Testis (tissue), 2 donors: ENCODE measurements around the gene ACER2.

Experiments used
- POLR2A ChIP-seq: fragments of 450-650 bp; IDR thresholded peaks from one replicate; pipeline ENCODE4 v1.6.1; 2017; ENCODE audit warnings: antibody characterized with exemption, mild to moderate bottlenecking, moderate library complexity
- TF ChIP-seq, protein P1 (sequence below), 3 experiments: fragments of 450-650 bp in 2 of 3; fragments of 200-600 bp in 1 of 3; sonication (generic) in 1 of 3; IDR thresholded peaks; one replicate each; pipeline ENCODE4 v1.5.1; 2016 to 2019; ENCODE audit warnings: antibody characterized with exemption in 3 of 3, mild to moderate bottlenecking in 2 of 3, moderate library complexity in 1 of 3

DNA sequence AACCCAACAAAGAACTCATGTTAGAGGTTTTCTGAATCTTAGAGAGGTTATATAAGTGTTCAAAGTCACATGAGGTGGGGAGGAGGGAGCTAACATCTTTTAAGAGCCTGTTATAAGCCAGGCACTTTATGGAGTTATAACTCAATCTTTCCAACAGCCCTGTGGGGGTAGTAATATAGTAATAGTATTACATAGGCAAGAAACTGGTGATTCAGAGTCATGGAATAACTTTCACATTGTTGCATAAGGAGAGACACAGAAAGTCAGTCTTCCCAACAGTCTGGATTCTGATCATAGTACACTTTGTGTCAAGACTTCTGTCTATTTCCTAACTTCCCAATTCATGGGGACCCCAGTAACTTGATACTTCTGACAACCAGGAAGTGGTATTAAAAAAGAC lies 89.2 kb downstream of the ACER2 start:
- TF ChIP-seq POLR2A = no peak
- TF ChIP-seq, protein P1, sequence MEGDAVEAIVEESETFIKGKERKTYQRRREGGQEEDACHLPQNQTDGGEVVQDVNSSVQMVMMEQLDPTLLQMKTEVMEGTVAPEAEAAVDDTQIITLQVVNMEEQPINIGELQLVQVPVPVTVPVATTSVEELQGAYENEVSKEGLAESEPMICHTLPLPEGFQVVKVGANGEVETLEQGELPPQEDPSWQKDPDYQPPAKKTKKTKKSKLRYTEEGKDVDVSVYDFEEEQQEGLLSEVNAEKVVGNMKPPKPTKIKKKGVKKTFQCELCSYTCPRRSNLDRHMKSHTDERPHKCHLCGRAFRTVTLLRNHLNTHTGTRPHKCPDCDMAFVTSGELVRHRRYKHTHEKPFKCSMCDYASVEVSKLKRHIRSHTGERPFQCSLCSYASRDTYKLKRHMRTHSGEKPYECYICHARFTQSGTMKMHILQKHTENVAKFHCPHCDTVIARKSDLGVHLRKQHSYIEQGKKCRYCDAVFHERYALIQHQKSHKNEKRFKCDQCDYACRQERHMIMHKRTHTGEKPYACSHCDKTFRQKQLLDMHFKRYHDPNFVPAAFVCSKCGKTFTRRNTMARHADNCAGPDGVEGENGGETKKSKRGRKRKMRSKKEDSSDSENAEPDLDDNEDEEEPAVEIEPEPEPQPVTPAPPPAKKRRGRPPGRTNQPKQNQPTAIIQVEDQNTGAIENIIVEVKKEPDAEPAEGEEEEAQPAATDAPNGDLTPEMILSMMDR (IDR thresholded peaks at IDR 0.05) = no peak
